MCF 10A (cell line): ENCODE measurements around the gene BEND3. TPM values are rescaled to one million over a fixed set of nuclear protein-coding genes. Genes with fewer than 3 reads are reported as not detected.
A peak's percentile ranks its signal among the peaks of the same experiment; 100 is the strongest.
"Not testable (repeated sequence)": the region's sequence is repeated elsewhere in the genome, so short reads cannot be mapped to it uniquely, and the experiment has no call there.

Experiments used
- Bru-seq: library from RNA; stranded (reverse); fragments of 400-500 nt; gene quantifications from one replicate; lab custom pipeline; 2021; lab: Mats Ljungman, UMichigan
- BruChase-seq, 2 experiments: library from RNA; stranded (reverse); fragments of 400-500 nt; gene quantifications; one replicate each; lab custom pipeline; 2021; lab: Mats Ljungman, UMichigan
- BruUV-seq: library from RNA; stranded (reverse); fragments of 400-500 nt; replicated peaks from 2 replicates; lab custom pipeline; 2021; lab: Mats Ljungman, UMichigan
- CTCF ChIA-PET: fragments of 300-600 bp; sonication (Branson Sonifier 250); formaldehyde crosslinking; extraction: SDS; loops from one replicate; lab custom pipeline; 2021; ENCODE audit warnings: antibody characterized with exemption, inconsistent platforms; lab: Yijun Ruan, JAX
- POLR2A ChIA-PET: fragments of 300-600, 350-650 bp; sonication (Branson Sonifier 250); formaldehyde crosslinking; extraction: SDS; loops from one replicate; lab custom pipeline; 2020; ENCODE audit warnings: antibody characterized with exemption, inconsistent platforms; lab: Yijun Ruan, JAX
- DNase-seq: peaks from one replicate; pipeline ENCODE4 v3.0.0-alpha.2; 2018; ENCODE audit not compliant: unreplicated experiment
- H3K27ac Mint-ChIP-seq: one replicate; pipeline ENCODE4 v1.8.0; 2022; ENCODE audit warnings: mild to moderate bottlenecking, low read depth, mixed read lengths; ENCODE audit not compliant: unreplicated experiment
- H3K27me3 Mint-ChIP-seq: one replicate; pipeline ENCODE4 v1.8.0; 2022; ENCODE audit warnings: mixed read lengths; ENCODE audit not compliant: insufficient read depth, unreplicated experiment
- H3K36me3 Mint-ChIP-seq: one replicate; pipeline ENCODE4 v1.8.0; 2022; ENCODE audit warnings: mild to moderate bottlenecking, moderate library complexity, mixed read lengths; ENCODE audit not compliant: insufficient read depth, unreplicated experiment
- H3K4me1 Mint-ChIP-seq: one replicate; pipeline ENCODE4 v1.8.0; 2022; ENCODE audit warnings: mixed read lengths; ENCODE audit not compliant: insufficient read depth, unreplicated experiment
- H3K4me3 Mint-ChIP-seq: one replicate; pipeline ENCODE4 v1.8.0; 2022; ENCODE audit warnings: mild to moderate bottlenecking, moderate library complexity, mixed read lengths; ENCODE audit not compliant: unreplicated experiment
- H3K9me3 Mint-ChIP-seq: one replicate; pipeline ENCODE4 v1.8.0; 2022; ENCODE audit warnings: mixed read lengths; ENCODE audit not compliant: unreplicated experiment
- intact Hi-C: fragments of 100-400 bp; cut with micrococcal nuclease; formaldehyde crosslinking; loops from 2 replicates; pipeline ENCODE4 v1.14.1; 2022
- long read RNA-seq: library from polyadenylated mRNA; stranded (forward); transcript quantifications from one replicate; pipeline ENCODE4 v2.0.0, GENCODE V29; 2022
- total RNA-seq: library from RNA; stranded (reverse); gene quantifications from 2 replicates; pipeline ENCODE4 v1.2.3, GENCODE V29; 2022
- TF ChIP-seq, protein P1 (sequence below): fragments of 200-600 bp; IDR thresholded peaks from one replicate; pipeline ENCODE4 v1.8.0; 2022; ENCODE audit warnings: antibody characterized with exemption, mild to moderate bottlenecking; ENCODE audit not compliant: unreplicated experiment

Gene BEND3
- total RNA-seq (2.8 and 3.1 TPM in 2 replicates), Bru-seq, nascent RNA (percentile 36 among the genes with signal in this experiment), BruChase-seq, experiment 1, labeled RNA remaining after a 6-hour chase (percentile 40 among the genes with signal in this experiment), BruChase-seq, experiment 2, labeled RNA remaining after a 2-hour chase (percentile 39 among the genes with signal in this experiment)
- long read RNA-seq, full-length matches to known transcripts: 1 of 7 reads
- long read RNA-seq, partial matches to known transcripts: 2 of 7 reads
- long read RNA-seq, other reads (novel, unspliced or antisense): 4 of 7 reads

DNA sequence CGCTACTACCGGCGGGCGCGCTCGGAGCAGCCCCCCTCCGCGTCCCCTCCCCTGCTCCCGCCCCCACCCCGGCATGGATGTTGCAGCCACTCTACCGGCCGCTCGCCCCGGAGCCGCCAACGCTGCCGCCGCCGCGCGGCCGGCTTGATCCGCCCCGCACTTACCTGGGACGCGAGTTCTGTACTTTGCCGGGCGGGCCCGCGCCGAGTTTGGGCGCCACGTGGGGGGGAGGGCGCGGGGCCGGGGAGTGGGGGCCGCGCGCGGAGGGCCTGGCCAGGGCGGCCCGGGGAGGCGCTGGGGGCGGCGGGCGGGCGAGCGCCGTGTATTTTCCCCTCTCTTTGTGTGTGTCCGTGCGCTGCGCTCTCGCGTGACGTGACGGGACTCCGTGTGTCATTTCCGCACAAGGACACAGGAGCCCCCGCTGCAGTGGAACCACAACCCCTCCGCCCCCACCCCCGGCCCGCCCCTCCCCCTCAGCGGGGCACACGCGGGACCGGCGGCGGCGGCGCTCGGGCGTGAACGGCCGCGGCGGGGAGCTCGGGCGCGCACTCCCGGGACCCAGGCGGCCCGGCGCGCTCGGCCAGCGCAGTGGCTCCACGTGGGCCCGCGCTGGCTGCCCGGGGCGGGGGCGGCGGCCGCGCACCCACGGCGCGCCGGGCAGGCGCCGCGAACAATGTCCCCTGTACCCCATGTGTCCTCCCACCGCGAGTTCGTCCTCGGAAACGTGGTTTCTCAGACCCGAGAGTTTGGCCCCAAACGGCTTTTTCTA is at the start of gene BEND3:
Gene BEND3 (minus strand): TSS at position 590 of the 769 bp plus-strand sequence. CDS start 16,230 bp downstream, outside the sequence.
- intact Hi-C loops: loop anchor here (1.0 to 10.0 kb wide), 5 partner anchors 87 to 778 kb away; partner anchors contain the start of genes MTRES1 and PDSS2
- Mint-ChIP-seq H3K27ac (peak within 1 kb of the TSS; percentile 23), H3K4me1 (no peaks in the 10 kb centered on the region), H3K4me3 (peak within 1 kb of the TSS; percentile 71), H3K27me3 (no peaks in the 10 kb centered on the region), H3K9me3 (no peaks in the 10 kb centered on the region), H3K36me3 (no peaks in the 10 kb centered on the region)
- no TSS peak for BruUV-seq
- TF ChIP-seq, protein P1, sequence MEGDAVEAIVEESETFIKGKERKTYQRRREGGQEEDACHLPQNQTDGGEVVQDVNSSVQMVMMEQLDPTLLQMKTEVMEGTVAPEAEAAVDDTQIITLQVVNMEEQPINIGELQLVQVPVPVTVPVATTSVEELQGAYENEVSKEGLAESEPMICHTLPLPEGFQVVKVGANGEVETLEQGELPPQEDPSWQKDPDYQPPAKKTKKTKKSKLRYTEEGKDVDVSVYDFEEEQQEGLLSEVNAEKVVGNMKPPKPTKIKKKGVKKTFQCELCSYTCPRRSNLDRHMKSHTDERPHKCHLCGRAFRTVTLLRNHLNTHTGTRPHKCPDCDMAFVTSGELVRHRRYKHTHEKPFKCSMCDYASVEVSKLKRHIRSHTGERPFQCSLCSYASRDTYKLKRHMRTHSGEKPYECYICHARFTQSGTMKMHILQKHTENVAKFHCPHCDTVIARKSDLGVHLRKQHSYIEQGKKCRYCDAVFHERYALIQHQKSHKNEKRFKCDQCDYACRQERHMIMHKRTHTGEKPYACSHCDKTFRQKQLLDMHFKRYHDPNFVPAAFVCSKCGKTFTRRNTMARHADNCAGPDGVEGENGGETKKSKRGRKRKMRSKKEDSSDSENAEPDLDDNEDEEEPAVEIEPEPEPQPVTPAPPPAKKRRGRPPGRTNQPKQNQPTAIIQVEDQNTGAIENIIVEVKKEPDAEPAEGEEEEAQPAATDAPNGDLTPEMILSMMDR: no peak
- DNase-seq: peak; percentile 38
- CTCF ChIA-PET: interaction anchor here (0.5 to 1.1 kb wide), 6 partner anchors 12 to 603 kb away, joined by 3 to 5 read pairs (median 3); no protein-coding TSS in a partner anchor
- POLR2A ChIA-PET: interaction anchor here (0.6 to 1.8 kb wide), 10 partner anchors 10 to 780 kb away, joined by 3 to 8 read pairs (median 5); partner anchors contain the start of genes MTRES1 and PDSS2

DNA sequence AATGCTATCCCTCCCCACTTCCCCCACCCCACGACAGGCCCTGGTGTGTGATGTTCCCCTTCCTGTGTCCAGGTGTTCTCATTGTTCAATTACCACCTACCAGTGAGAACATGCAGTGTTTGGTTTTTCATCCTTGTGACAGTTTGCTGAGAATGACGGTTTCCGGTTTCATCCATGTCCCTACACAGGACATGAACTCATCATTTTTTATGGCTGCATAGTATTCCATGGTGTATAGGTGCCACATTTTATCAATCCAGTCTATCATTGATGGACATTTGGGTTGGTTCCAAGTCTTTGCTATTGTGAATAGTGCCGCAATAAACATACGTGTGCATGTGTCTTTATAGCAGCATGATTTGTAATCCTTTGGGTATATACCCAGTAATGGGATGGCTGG is 49.0 kb upstream of the BEND3 start:
- H3K36me3 Mint-ChIP-seq, BruUV-seq, DNase-seq, POLR2A ChIA-PET, H3K27me3 Mint-ChIP-seq, intact Hi-C loops, H3K4me1 Mint-ChIP-seq, H3K4me3 Mint-ChIP-seq, H3K27ac Mint-ChIP-seq, CTCF ChIA-PET: not testable (repeated sequence)
- peaks cover 13% of the 10 kb centered on the region for H3K9me3 Mint-ChIP-seq

- Mint-ChIP-seq H3K9me3 (no peaks in the 10 kb centered on the region), H3K4me1 (peaks cover 6% of the 10 kb centered on the region), H3K4me3 (no peak overlapping the region), H3K27me3 (no peaks in the 10 kb centered on the region), H3K36me3 (no peaks in the 10 kb centered on the region), H3K27ac (no peak overlapping the region)
- no TSS peak for BruUV-seq
- ChIA-PET POLR2A (no interaction called here), CTCF (no interaction called here)
- TF ChIP-seq, protein P1: no peak
- intact Hi-C loops: no loop called here
- DNase-seq: no peak
These were observed 46.2 kb upstream of the BEND3 start for GRCh38 chr6:107161521-107161920.

GRCh38 chr6:107156617-107157016 is 41.3 kb upstream of the BEND3 start:
- CTCF ChIA-PET: interaction anchor here (0.6 to 1.2 kb wide), 4 partner anchors 43 to 1723 kb away, joined by 3 read pairs; no protein-coding TSS in a partner anchor
- H3K36me3 Mint-ChIP-seq: peaks cover 11% of the 10 kb centered on the region
- POLR2A ChIA-PET: no interaction called here
- DNase-seq: no peak
- BruUV-seq: no TSS peak
- no peak overlapping the region for H3K4me3 Mint-ChIP-seq
- peaks cover 12% of the 10 kb centered on the region for H3K4me1 Mint-ChIP-seq
- H3K27ac Mint-ChIP-seq: no peak overlapping the region
- H3K27me3 Mint-ChIP-seq: no peaks in the 10 kb centered on the region
- H3K9me3 Mint-ChIP-seq: no peaks in the 10 kb centered on the region
- intact Hi-C loops: no loop called here
- TF ChIP-seq, protein P1: no peak
